Suprapubic skin (tissue), 3 donors: Measurements from ENCODE around the gene ZBTB8B.
"Not testable (repeated sequence)": the region's sequence is repeated elsewhere in the genome, so short reads cannot be mapped to it uniquely, and the experiment has no call there.

ENCODE experiments used
- EP300 ChIP-seq: sonication (generic); formaldehyde crosslinking; IDR thresholded peaks from one replicate; pipeline ENCODE4 v1.6.1; 2017; ENCODE audit warnings: antibody characterized with exemption
- POLR2A ChIP-seq, 2 donors: fragments of 450-650 bp; IDR thresholded peaks; one replicate each; pipeline ENCODE4 v1.6.1; 2017; ENCODE audit warnings: antibody characterized with exemption in 2 of 2, mild to moderate bottlenecking in 2 of 2, moderate library complexity in 2 of 2
- TF ChIP-seq, protein P1 (sequence below), 2 donors: fragments of 200-600 bp in 1 of 2; fragments of 450-650 bp in 1 of 2; sonication (generic) in 1 of 2; IDR thresholded peaks; one replicate each; pipeline ENCODE4 v1.5.1; 2016 to 2019; ENCODE audit warnings: antibody characterized with exemption in 2 of 2, mild to moderate bottlenecking in 1 of 2, moderate library complexity in 1 of 2

DNA sequence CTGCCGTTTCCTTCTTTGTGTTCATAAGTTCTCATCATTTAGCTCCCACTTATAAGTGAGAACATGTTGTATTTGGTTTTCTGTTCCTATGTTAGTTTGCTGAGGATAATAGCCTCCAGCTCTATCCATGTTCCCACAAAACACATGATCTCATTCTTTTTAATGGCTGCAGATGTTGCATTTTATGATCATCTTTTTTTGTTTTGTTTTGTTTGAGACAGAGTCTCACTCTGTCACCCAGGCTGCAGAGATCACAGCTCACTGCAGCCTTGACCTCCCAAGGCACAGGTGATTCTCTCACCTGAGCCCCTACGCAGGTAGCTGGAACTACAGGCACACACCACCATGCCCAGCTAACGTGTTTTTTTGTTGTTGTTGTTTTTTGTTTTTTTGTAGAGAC, 16.9 kb downstream of the ZBTB8B start:
- TF ChIP-seq, protein P1, sequence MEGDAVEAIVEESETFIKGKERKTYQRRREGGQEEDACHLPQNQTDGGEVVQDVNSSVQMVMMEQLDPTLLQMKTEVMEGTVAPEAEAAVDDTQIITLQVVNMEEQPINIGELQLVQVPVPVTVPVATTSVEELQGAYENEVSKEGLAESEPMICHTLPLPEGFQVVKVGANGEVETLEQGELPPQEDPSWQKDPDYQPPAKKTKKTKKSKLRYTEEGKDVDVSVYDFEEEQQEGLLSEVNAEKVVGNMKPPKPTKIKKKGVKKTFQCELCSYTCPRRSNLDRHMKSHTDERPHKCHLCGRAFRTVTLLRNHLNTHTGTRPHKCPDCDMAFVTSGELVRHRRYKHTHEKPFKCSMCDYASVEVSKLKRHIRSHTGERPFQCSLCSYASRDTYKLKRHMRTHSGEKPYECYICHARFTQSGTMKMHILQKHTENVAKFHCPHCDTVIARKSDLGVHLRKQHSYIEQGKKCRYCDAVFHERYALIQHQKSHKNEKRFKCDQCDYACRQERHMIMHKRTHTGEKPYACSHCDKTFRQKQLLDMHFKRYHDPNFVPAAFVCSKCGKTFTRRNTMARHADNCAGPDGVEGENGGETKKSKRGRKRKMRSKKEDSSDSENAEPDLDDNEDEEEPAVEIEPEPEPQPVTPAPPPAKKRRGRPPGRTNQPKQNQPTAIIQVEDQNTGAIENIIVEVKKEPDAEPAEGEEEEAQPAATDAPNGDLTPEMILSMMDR (IDR thresholded peaks at IDR 0.05), result not testable (repeated sequence)
- TF ChIP-seq POLR2A (IDR thresholded peaks at IDR 0.05); EP300: not testable (repeated sequence)
